Measurements from ENCODE around the gene ZNF331.

Gene ZNF331

DNA sequence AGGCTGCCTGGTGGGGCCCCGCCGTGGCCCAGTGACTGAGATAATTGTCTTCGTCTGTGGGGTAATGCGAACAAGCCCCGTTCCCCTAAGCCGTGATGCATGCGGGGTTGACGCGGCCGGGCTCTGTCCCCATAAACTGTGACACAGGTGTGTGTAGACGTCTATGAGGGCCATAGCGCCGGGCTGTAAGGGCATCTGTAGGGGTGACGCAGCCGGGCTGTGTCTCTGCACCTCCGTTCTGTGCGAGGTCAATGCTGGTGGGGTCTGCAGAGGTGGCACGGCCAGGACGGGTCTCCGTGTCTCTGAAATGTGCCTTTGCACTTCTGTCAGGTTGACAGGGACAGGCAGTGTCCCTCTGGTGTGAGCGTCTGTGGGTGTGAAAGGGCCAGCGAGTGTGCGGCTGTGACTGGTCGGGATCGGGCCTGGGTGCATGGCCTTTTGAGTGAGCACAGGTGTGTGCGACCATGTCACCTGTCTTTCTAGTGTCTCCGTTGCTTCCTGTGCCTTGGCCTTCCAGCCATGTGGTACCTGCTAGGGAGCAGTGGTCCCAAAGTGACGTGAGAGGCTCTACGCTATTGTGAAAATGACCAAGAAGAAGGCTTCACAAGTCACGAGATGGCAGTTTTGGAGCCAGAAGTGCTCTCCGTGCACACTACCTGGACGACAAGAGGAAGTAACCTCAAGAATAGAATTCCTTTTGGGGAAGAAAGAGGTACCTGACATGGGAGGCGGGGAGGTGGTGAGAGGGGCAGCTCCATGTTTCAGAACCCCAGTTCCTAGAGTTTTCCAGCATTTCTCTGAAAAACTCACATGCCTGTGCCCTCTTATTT is 16.4 kb upstream of the ZNF331 start:
- FAIRE-seq: no peak

- no peak for FAIRE-seq
These were observed 12.0 kb upstream of the ZNF331 start for GRCh38 chr19:53525922-53526321.

- no peak for FAIRE-seq
These were observed 7.3 kb upstream of the ZNF331 start for GRCh38 chr19:53530622-53531021.

DNA sequence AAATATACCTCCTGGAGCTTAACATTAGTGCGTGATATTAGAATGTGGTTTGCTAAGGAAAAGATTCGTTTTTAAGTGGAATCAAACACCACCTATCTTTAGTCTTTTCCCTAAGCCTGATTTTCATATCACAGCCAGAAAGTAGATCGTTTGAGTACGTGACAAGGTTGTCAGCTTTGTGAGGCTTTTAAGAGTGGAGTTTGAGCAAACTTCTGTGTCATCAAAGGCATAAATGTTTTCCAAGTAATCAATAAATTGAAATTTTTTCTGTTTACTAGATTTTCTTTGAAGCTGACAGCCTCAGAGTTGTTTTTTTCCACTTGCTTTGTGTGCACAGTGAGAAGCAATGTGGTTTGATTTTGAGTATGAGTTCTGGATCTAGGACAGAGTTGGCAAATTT is 6.5 kb upstream of the ZNF331 start:
- no peak for FAIRE-seq

DNA sequence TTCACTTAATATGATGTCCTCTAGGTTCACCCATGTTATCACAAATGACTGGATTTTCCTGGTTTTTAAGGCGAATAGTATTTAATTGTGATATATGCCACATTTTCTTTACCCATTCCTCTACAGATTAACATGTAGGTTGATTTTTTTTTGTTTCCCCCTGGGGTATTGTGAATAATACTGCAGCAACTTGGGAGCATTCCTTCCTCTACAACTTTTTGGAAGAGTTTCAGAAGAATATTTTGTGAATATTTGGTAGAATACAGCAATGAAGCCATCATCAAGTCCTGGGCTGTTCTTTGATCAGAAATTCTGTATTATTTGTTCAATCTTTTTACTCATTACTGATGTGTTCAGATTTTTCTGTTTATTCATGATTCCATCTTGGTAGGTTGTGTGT is 5.6 kb upstream of the ZNF331 start:
- no peak for FAIRE-seq

GRCh38 chr19:53536225-53536548 is 1.8 kb upstream of the ZNF331 start:
- FAIRE-seq: no peak

- FAIRE-seq: no peak
These were observed 824 bp upstream of the ZNF331 start for GRCh38 chr19:53537121-53537520.

GRCh38 chr19:53538378-53539109 is 599 bp downstream of the ZNF331 start:
- FAIRE-seq: no peak

DNA sequence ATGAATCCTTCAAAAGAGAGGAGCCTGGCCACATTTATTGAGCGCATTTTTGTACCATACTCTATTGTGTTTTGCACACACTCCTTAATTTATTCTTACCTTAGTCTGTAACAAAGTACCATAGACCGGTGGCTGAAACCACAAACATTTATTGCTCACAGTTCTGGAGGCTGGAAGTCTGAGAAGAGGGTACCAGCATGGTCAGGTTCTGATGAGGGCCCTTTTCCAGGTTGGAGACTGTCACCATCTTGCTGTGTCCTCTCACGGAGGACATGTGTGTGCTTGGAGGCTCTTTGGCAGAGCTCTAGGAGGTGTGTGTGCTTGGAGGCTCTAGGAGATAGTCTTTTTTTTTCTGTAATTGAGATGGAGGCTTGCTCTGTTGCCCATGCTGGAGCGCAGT is 2.1 kb downstream of the ZNF331 start:
- FAIRE-seq: no peak

- FAIRE-seq: no peak
These were observed 4.0 kb downstream of the ZNF331 start for GRCh38 chr19:53541971-53542370.

- FAIRE-seq: no peak
These were observed 7.5 kb downstream of the ZNF331 start for GRCh38 chr19:53545271-53546065.

DNA sequence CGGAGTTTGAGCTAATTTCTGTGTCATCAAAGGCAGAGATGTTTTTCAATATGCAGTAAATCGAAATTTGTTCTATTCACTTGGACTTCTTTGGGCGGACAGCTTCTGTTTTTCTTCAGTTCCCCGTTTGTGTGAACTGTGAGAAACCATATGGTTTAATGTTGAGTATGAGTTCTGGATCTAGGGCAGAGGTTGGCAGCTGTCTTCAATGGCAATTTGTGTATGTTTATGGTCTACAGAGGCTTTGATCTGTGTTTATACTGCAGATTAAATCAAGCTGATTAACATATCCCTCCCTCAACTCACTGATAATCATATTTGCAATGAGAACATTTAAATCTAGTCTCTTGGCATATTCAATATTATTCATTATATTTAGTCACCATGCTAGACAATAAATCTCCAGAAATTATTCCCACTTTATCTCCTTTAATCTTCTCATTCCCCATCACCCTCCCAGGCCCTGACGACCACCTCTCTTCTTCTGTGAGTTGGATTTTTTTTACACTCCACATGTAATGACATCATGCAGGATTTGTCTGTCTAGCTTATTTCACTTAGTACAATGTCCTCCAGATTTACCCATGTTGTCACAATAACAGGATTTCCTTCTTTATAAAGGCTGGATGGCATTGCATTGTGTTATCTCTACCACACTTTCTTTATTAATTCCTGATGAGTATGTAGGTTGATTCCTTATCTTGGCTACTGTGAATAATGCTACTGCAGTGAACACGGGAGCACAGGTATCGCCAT is 9.0 kb downstream of the ZNF331 start:
- no peak for FAIRE-seq

- FAIRE-seq: no peak
These were observed 11.4 kb downstream of the ZNF331 start for GRCh38 chr19:53549340-53549739.

DNA sequence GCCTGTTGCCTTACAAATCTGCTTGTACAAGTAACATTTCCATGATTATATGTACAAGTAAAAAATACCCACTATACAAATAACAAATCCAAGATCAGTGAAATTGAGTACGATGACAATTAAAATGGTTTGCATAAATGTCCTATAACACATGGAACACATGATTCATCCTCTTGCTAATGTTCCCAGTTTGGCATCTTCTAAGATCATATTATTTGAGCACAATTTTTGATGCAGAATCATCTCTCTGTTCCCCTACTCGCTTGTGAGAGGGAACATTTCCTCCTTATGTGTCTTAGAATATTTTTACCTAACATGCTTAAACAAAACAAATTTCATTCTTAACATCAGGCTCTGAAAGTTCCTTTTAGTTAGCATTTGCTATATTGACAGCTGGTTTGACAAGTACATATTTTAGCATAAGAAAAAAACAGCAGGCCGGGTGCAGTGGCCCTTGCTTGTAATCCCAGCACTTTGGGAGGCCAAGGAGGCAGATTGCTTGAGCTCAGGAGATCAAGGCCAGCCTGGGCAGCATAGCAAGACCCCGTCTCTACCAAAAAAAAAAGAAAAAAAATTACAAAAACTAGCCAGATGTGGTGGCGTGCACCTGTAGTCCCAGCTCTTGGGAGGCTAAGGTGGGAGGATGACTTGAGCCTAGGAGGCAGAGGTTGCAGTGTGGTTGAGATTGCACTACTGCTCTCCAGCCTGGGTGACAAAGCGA is 14.2 kb downstream of the ZNF331 start:
- peak; percentile 13 for FAIRE-seq

GRCh38 chr19:53553156-53553555 is 15.2 kb downstream of the ZNF331 start:
- FAIRE-seq: no peak

DNA sequence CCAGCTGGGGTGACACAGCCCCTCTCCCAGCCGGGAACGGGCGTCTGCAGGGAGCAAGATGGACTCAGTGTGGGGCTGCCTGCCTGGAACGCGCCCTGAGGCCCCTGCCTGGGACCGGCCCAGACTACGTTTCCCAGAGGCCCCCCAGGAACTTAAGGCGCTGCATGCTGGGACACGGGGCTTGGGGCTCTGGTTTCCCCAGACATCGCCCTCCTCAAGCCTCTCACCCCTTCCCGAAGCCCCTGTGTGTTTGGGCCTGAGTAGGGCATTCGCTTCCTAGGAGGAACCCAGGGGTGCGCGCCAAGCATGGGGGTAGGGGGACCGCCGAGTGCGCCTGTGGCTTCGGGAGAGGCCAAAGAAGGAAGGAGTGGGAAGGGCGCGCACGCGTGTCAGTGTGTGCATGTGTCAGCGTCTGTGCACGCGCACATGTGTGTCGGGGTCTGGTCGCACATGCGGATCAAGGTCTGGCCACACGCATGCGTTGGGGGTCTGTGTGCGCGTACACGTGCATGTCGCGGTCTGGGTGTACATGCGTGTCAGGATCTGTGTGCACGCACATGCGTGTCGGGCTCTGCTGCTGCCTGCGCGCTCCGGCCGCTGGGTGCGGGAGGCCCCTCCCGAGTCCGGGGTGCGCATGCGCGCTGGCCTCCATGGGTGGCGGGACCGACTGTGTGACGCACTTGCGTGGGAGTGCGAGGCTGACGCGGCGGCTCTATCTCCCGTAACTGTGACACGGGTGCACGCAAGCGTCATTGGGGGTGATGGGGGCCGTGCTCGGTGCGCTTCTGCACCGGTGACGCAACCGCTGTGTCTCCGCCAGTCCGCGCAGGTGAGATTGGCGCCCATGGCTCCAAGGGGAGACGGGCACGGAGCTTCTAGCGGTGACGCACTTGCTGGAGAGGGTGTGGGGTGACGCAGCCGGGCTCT is 16.2 kb downstream of the ZNF331 start:
- no peak for FAIRE-seq

DNA sequence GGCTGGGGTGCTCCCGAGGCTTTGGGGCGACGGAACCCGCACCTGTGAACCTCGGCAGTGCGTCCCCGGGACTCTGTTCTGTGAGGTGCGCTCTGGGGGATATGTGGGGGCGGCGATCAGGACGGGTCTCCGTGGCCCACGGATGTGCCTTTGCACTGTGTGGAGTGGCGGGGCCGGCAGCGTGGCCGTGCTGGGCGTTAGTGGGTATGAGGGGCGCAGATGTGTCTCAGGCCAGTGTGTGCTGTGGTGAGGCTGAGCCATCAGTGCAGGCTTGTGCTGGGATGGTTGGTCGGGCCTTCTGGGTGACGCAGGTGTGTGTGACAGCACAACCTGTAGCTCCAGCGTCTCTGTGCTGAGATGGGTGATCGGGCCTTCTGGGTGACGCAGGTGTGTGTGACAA is 16.9 kb downstream of the ZNF331 start:
- FAIRE-seq: no peak

DNA sequence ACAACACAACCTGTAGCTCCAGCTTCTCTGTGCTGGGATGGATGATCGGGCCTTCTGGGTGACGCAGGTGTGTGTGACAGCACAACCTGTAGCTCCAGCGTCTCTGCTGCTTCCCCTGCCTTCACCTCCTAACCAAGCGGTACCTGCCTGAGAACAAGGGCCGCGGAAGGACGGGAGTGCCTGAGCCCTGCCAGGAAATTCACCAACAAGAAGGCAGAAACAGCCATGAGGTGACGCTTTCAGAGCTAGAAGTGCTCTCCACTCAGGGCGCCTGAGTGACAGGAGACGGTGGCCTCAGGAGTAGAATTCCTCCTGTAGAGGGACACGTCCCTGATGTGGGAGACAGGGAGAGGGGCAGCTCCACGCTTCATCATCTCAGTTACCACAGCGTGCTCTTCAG is 17.4 kb downstream of the ZNF331 start:
- no peak for FAIRE-seq

- no peak for FAIRE-seq
These were observed 33.4 kb downstream of the ZNF331 start for GRCh38 chr19:53571339-53571738.

DNA sequence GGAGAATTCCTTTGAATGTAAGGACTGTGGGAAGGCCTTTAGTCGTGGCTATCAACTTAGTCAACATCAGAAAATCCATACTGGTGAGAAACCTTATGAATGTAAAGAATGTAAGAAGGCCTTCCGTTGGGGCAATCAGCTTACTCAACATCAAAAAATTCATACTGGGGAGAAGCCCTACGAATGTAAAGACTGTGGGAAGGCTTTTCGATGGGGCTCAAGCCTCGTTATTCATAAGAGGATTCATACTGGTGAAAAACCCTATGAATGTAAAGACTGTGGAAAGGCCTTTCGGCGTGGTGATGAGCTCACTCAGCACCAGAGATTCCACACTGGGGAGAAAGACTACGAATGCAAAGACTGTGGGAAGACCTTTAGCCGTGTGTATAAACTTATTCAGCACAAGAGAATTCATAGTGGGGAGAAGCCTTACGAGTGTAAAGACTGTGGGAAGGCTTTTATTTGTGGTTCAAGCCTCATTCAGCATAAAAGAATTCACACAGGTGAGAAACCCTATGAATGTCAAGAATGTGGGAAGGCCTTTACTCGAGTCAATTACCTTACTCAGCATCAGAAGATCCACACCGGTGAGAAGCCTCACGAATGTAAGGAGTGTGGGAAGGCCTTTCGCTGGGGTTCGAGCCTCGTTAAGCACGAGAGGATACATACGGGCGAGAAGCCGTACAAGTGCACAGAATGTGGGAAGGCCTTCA is 39.2 kb downstream of the ZNF331 start:
- FAIRE-seq: no peak

All from islet of Langerhans (tissue), 1 donor.